ENCODE measurements around the gene TMEM255B. TPM values are rescaled to one million over a fixed set of nuclear protein-coding genes. Genes with fewer than 3 reads are reported as not detected.

Gene TMEM255B
- total RNA-seq, 1 experiment from 2014 or later = 26.3 TPM

- no TSS peak for BruUV-seq (replicated peaks)
- DNase-seq (ENCODE audit: low read depth, low spot score) = no peak
- Histone ChIP-seq H3K27ac (ENCODE audit: low read length) (no peak overlapping the region), H3K4me3 (ENCODE audit: low read depth in 2 of 2, low read length in 2 of 2) (no peak overlapping the region), H3K27me3 (ENCODE audit: control insufficient read depth, insufficient read depth, low read length) (no peaks in the 10 kb centered on the region), H3K4me1 (ENCODE audit: control insufficient read depth, insufficient read depth, low read length) (no peaks in the 10 kb centered on the region), H3K9me3 (ENCODE audit: control insufficient read depth, insufficient read depth, low read depth, low read length) (no peaks in the 10 kb centered on the region), H3K36me3 (ENCODE audit: control insufficient read depth, insufficient read depth, low read length) (no peaks in the 10 kb centered on the region)
- in situ Hi-C loops (cut with HindIII; ENCODE audit: low pct_unique_long_range_greater_than_20kb, low sequenced_read_pairs) (no loop called here), intact Hi-C loops (cut with micrococcal nuclease; ENCODE audit: unreplicated experiment) (no loop called here)
- TF ChIP-seq TCF7L2 (IDR thresholded peaks at IDR 0.05; ENCODE audit: low read depth, low read length) = no peak
- no peak for TF ChIP-seq REST (IDR thresholded peaks at IDR 0.05; ENCODE audit: insufficient read depth in 1 of 2, low read depth in 2 of 2, low read length in 1 of 2)
- no peak for TF ChIP-seq POLR2AphosphoS5 (IDR thresholded peaks at IDR 0.05; ENCODE audit: low read depth, low read length)
- no peak for TF ChIP-seq SIN3A (IDR thresholded peaks at IDR 0.05; ENCODE audit: borderline replicate concordance, insufficient read depth, low read depth, low read length)
- no peak for TF ChIP-seq CTCF (IDR thresholded peaks at IDR 0.05)
- POLR2A ChIA-PET = no interaction called here
- CTCF ChIA-PET = interaction anchor here (0.7 kb wide), 1 partner anchor 194 kb away, joined by 3 read pairs; no protein-coding TSS in a partner anchor
- ATAC-seq = no peak
Measured at GRCh38 chr13:113756441-113757097, 2.5 kb upstream of the TMEM255B start.

- no peaks in the 10 kb centered on the region for H3K9me3 ChIP-seq (ENCODE audit: control insufficient read depth, insufficient read depth, low read depth, low read length)
- H3K27me3 ChIP-seq (ENCODE audit: control insufficient read depth, insufficient read depth, low read length) = no peaks in the 10 kb centered on the region
- TF ChIP-seq CTCF (IDR thresholded peaks at IDR 0.05) = no peak
- TF ChIP-seq POLR2AphosphoS5 (IDR thresholded peaks at IDR 0.05; ENCODE audit: low read depth, low read length) = no peak
- TF ChIP-seq REST (IDR thresholded peaks at IDR 0.05; ENCODE audit: insufficient read depth in 1 of 2, low read depth in 2 of 2, low read length in 1 of 2) = no peak
- TF ChIP-seq TCF7L2 (IDR thresholded peaks at IDR 0.05; ENCODE audit: low read depth, low read length) = no peak
- TF ChIP-seq SIN3A (IDR thresholded peaks at IDR 0.05; ENCODE audit: borderline replicate concordance, insufficient read depth, low read depth, low read length) = no peak
- no peaks in the 10 kb centered on the region for H3K4me1 ChIP-seq (ENCODE audit: control insufficient read depth, insufficient read depth, low read length)
- DNase-seq (ENCODE audit: low read depth, low spot score) (no peak), ATAC-seq (peak; percentile 2; the same call in 1 of the 2 replicates)
- intact Hi-C loops (cut with micrococcal nuclease; ENCODE audit: unreplicated experiment) (no loop called here), in situ Hi-C loops (cut with HindIII; ENCODE audit: low pct_unique_long_range_greater_than_20kb, low sequenced_read_pairs) (no loop called here)
- H3K4me3 ChIP-seq (ENCODE audit: low read depth in 2 of 2, low read length in 2 of 2) = peak overlapping the region; percentile 64 to 86
- no TSS peak for BruUV-seq (replicated peaks)
- POLR2A ChIA-PET = no interaction called here
- peak overlapping the region; percentile 65 for H3K27ac ChIP-seq (ENCODE audit: low read length)
- CTCF ChIA-PET = no interaction called here
- no peaks in the 10 kb centered on the region for H3K36me3 ChIP-seq (ENCODE audit: control insufficient read depth, insufficient read depth, low read length)
Measured at GRCh38 chr13:113759525-113760137, 605 bp downstream of the TMEM255B start.

Measured in Panc1 (cell line).